ENCODE data around the gene PGM3. TPM values are rescaled to one million over a fixed set of nuclear protein-coding genes. Genes with fewer than 3 reads are reported as not detected.

Gene PGM3
- total RNA-seq, 1 donor from 2014 or later, result 18.3 TPM

- intact Hi-C loops (cut with micrococcal nuclease), result no loop called here
Observed at GRCh38 chr6:83188501-83188900, 4.6 kb downstream of the PGM3 start.

GRCh38 chr6:83185096-83185495, 8.0 kb downstream of the PGM3 start:
- intact Hi-C loops (cut with micrococcal nuclease), result no loop called here

GRCh38 chr6:83183082-83183828, 9.8 kb downstream of the PGM3 start:
- intact Hi-C loops (cut with micrococcal nuclease), result no loop called here

GRCh38 chr6:83182114-83182513, 11.0 kb downstream of the PGM3 start:
- intact Hi-C loops (cut with micrococcal nuclease), result no loop called here

- intact Hi-C loops (cut with micrococcal nuclease), result no loop called here
Observed at GRCh38 chr6:83180426-83180950, 12.6 kb downstream of the PGM3 start.

GRCh38 chr6:83176246-83176645, 16.8 kb downstream of the PGM3 start:
- intact Hi-C loops (cut with micrococcal nuclease), result no loop called here

GRCh38 chr6:83169511-83169910, 23.6 kb downstream of the PGM3 start:
- intact Hi-C loops (cut with micrococcal nuclease), result no loop called here

GRCh38 chr6:83169106-83169505, 24.0 kb downstream of the PGM3 start:
- intact Hi-C loops (cut with micrococcal nuclease), result no loop called here

- intact Hi-C loops (cut with micrococcal nuclease), result no loop called here
Observed at GRCh38 chr6:83168556-83168955, 24.5 kb downstream of the PGM3 start.

- intact Hi-C loops (cut with micrococcal nuclease), result no loop called here
Observed at GRCh38 chr6:83167726-83168278, 25.3 kb downstream of the PGM3 start.

- intact Hi-C loops (cut with micrococcal nuclease), result no loop called here
Observed at GRCh38 chr6:83160167-83160566, 32.9 kb downstream of the PGM3 start.

- intact Hi-C loops (cut with micrococcal nuclease), result no loop called here
Observed at GRCh38 chr6:83155794-83156193, 37.3 kb downstream of the PGM3 start.

GRCh38 chr6:83153883-83154521, 39.1 kb downstream of the PGM3 start:
- intact Hi-C loops (cut with micrococcal nuclease), result no loop called here

- intact Hi-C loops (cut with micrococcal nuclease), result no loop called here
Observed at GRCh38 chr6:83152913-83153312, 40.2 kb downstream of the PGM3 start.

- intact Hi-C loops (cut with micrococcal nuclease), result no loop called here
Observed at GRCh38 chr6:83151114-83151513, 42.0 kb downstream of the PGM3 start.

GRCh38 chr6:83138758-83139157, 54.3 kb downstream of the PGM3 start:
- intact Hi-C loops (cut with micrococcal nuclease), result loop anchor here (5.0 kb wide), 1 partner anchor 71 kb away; the partner anchor contains the start of genes DOP1A and UBE3D

- intact Hi-C loops (cut with micrococcal nuclease), result loop anchor here (5.0 kb wide), 1 partner anchor 71 kb away; the partner anchor contains the start of genes DOP1A and UBE3D
Observed at GRCh38 chr6:83138118-83138722, 54.8 kb downstream of the PGM3 start.

- intact Hi-C loops (cut with micrococcal nuclease), result no loop called here
Observed at GRCh38 chr6:83132121-83132520, 60.9 kb downstream of the PGM3 start.

GRCh38 chr6:83127976-83128375, 65.1 kb downstream of the PGM3 start:
- intact Hi-C loops (cut with micrococcal nuclease), result no loop called here

- intact Hi-C loops (cut with micrococcal nuclease), result no loop called here
Observed at GRCh38 chr6:83127258-83127657, 65.8 kb downstream of the PGM3 start.

- intact Hi-C loops (cut with micrococcal nuclease), result no loop called here
Observed at GRCh38 chr6:83126807-83127206, 66.3 kb downstream of the PGM3 start.

GRCh38 chr6:83126223-83126622, 66.8 kb downstream of the PGM3 start:
- intact Hi-C loops (cut with micrococcal nuclease), result no loop called here

All from T-helper 2 cell treated with Interferon-gamma antibody and Interleukin-4, amounts not matched to agents 100 ng/mL and 5 ng/mL, for 36 hours (primary cell).